Mesenchymal stem cell (in vitro differentiated cells and primary cell): ENCODE results near the gene COMMD3.
A peak's percentile ranks its signal among the peaks of the same experiment; 100 is the strongest.
"Not testable (repeated sequence)": the region's sequence is repeated elsewhere in the genome, so short reads cannot be mapped to it uniquely, and the experiment has no call there.

ENCODE experiments used
- DNase-seq: peaks from one replicate; pipeline ENCODE4 v3.0.0-alpha.2; 2013
- H2AFZ ChIP-seq: one replicate; pipeline ENCODE4 v1.6.1; 2013; ENCODE audit warnings: low read depth, mild to moderate bottlenecking, control low read depth, inconsistent platforms, low read length, moderate library complexity
- H2AK5ac ChIP-seq: 2 replicates; pipeline ENCODE4 v1.6.1; 2013; ENCODE audit warnings: low read length, moderate library complexity, mild to moderate bottlenecking, inconsistent platforms; ENCODE audit not compliant: severe bottlenecking
- H2BK120ac ChIP-seq: one replicate; pipeline ENCODE4 v1.6.1; 2013; ENCODE audit warnings: low read depth, mild to moderate bottlenecking, inconsistent platforms, low read length, moderate library complexity
- H2BK12ac ChIP-seq, 2 experiments: one replicate each; pipeline ENCODE4 v1.6.1; 2013; ENCODE audit warnings: inconsistent platforms in 2 of 2, low read length in 2 of 2, mild to moderate bottlenecking in 2 of 2, moderate library complexity in 2 of 2, control low read depth in 1 of 2
- H2BK15ac ChIP-seq: one replicate; pipeline ENCODE4 v1.6.1; 2013; ENCODE audit warnings: mild to moderate bottlenecking, low read depth, inconsistent platforms; ENCODE audit not compliant: poor library complexity, severe bottlenecking
- H2BK5ac ChIP-seq: 2 replicates; pipeline ENCODE4 v1.6.1; 2013; ENCODE audit warnings: low read depth, mild to moderate bottlenecking, low read length, control low read depth, inconsistent platforms; ENCODE audit not compliant: poor library complexity, severe bottlenecking
- H3K14ac ChIP-seq, 2 experiments: one replicate each; pipeline ENCODE4 v1.6.1; 2013; ENCODE audit warnings: inconsistent platforms in 2 of 2, low read length in 2 of 2, control low read depth in 1 of 2, mild to moderate bottlenecking in 1 of 2, moderate library complexity in 1 of 2
- H3K18ac ChIP-seq, 2 experiments: one replicate each; pipeline ENCODE4 v1.6.1; 2013; ENCODE audit warnings: inconsistent platforms in 2 of 2, low read length in 2 of 2, control low read depth in 1 of 2, low read depth in 1 of 2, mild to moderate bottlenecking in 1 of 2
- H3K23ac ChIP-seq, 2 experiments: one replicate each; pipeline ENCODE4 v1.6.1; 2013; ENCODE audit warnings: inconsistent platforms in 2 of 2, low read length in 2 of 2, mild to moderate bottlenecking in 2 of 2, moderate library complexity in 2 of 2, control low read depth in 1 of 2
- H3K27ac ChIP-seq: 2 replicates; pipeline ENCODE4 v1.5.1; 2013; ENCODE audit warnings: mild to moderate bottlenecking, moderate library complexity, low read length, control low read depth, inconsistent platforms; ENCODE audit not compliant: poor library complexity, severe bottlenecking
- H3K27me3 ChIP-seq, 2 experiments: 2 replicates each; pipeline versions ENCODE4 v1.6.1 to v1.7.0; 2013; ENCODE audit warnings: low read length in 2 of 2, mild to moderate bottlenecking in 2 of 2, moderate library complexity in 2 of 2, control low read depth in 1 of 2, inconsistent platforms in 1 of 2; ENCODE audit not compliant: control insufficient read depth in 1 of 2, insufficient read depth in 1 of 2
- H3K36me3 ChIP-seq, 2 experiments: 2 replicates each; pipeline versions ENCODE4 v1.6.1 to v1.7.0; 2013; ENCODE audit warnings: low read length in 2 of 2, control low read depth in 1 of 2, inconsistent platforms in 1 of 2, low read depth in 1 of 2, mild to moderate bottlenecking in 1 of 2; ENCODE audit not compliant: insufficient read depth in 2 of 2, control insufficient read depth in 1 of 2
- H3K4ac ChIP-seq, 2 experiments: one replicate each; pipeline ENCODE4 v1.6.1; 2013; ENCODE audit warnings: inconsistent platforms in 2 of 2, low read length in 2 of 2, mild to moderate bottlenecking in 2 of 2, moderate library complexity in 2 of 2, control low read depth in 1 of 2, low read depth in 1 of 2
- H3K4me1 ChIP-seq: 2 replicates; pipeline ENCODE4 v1.6.1; 2013; ENCODE audit warnings: low read depth, low read length, control low read depth; ENCODE audit not compliant: control insufficient read depth, insufficient read depth
- H3K4me2 ChIP-seq: 2 replicates; pipeline ENCODE4 v1.6.1; 2013; ENCODE audit warnings: low read length, mild to moderate bottlenecking, inconsistent platforms; ENCODE audit not compliant: poor library complexity, severe bottlenecking
- H3K4me3 ChIP-seq, 2 experiments: 2 replicates each; pipeline versions ENCODE4 v1.5.1 to v1.7.0; 2013; ENCODE audit warnings: low read length in 2 of 2, mild to moderate bottlenecking in 2 of 2, control low read depth in 1 of 2, low read depth in 1 of 2; ENCODE audit not compliant: insufficient read depth in 1 of 2
- H3K79me1 ChIP-seq: replicated peaks from 2 replicates; pipeline ENCODE4 v1.6.1; 2013; ENCODE audit warnings: mild to moderate bottlenecking, control low read depth, low read length, inconsistent platforms; ENCODE audit not compliant: poor library complexity, severe bottlenecking
- H3K9ac ChIP-seq: 2 replicates; pipeline ENCODE4 v1.7.0; 2013; ENCODE audit warnings: mild to moderate bottlenecking, low read length, moderate library complexity
- H3K9me3 ChIP-seq: 2 replicates; pipeline ENCODE4 v1.7.0; 2013; ENCODE audit warnings: mild to moderate bottlenecking, low read length; ENCODE audit not compliant: control insufficient read depth
- H4K8ac ChIP-seq: one replicate; pipeline ENCODE4 v1.6.1; 2013; ENCODE audit warnings: inconsistent platforms, mild to moderate bottlenecking, low read length, moderate library complexity
- H4K91ac ChIP-seq: one replicate; pipeline ENCODE4 v1.6.1; 2013; ENCODE audit warnings: mild to moderate bottlenecking, low read length, inconsistent platforms
- WGBS: methylation state at CpG from one replicate; pipeline ENCODE4 v1.1.7; 2013; ENCODE audit warnings: mixed read lengths; 5-methylcytosine and 5-hydroxymethylcytosine counted together

COMMD3 gene

DNA sequence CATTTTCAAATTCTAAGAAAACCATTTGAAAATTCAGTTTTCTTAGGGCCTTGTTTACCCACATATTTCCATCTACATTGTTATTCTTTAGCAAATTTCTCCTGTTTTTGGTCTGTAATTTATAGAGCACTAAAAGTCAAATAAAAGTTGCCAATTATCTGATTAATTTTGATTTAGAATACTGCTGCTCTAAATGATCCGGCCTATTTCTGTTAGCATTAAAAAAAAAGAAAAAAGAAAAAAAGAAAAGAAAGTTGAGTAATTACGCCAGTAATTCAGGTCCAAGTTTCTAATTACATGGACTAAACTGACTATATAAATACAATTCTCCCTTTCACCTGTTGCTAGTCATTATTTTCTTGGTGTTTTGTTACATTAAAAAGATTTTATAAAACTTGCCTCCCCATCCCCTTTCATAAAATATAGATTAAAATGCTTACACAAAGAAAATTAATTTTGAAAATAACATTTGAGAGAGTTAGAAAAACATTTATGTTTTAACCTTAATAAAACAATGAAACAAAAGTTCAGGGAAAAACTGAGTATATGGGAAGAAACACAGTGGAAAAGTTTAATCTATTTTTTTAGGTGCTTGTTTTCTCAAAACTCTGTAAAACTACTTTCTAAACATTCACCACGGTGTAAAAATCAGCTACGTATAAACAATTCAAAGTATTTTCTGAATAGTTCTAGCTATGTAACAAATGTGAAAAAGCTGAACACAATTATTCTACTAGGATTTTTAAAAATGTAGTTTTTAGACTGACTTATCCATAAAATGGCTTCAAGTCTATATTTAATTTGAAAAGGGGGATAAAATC lies 6.8 kb upstream of the COMMD3 start:
- no peak for DNase-seq
- no peaks in the 10 kb centered on the region for H3K9me3 ChIP-seq
- H3K79me1 ChIP-seq: no peaks in the 10 kb centered on the region
- no peak overlapping the region for H3K9ac ChIP-seq
- no peak overlapping the region for H3K4ac ChIP-seq
- WGBS: no CpG with 5 or more reads among the region's 4 CpGs
- H3K4me2 ChIP-seq: no peak overlapping the region
- H4K91ac ChIP-seq: no peak overlapping the region
- H3K23ac ChIP-seq: no peak overlapping the region
- H2AFZ ChIP-seq: no peak overlapping the region
- H2AK5ac ChIP-seq: no peak overlapping the region
- no peak overlapping the region for H2BK5ac ChIP-seq
- no peak overlapping the region for H3K14ac ChIP-seq
- H3K27ac ChIP-seq: no peak overlapping the region
- no peak overlapping the region for H3K4me3 ChIP-seq
- H3K27me3 ChIP-seq: no peaks in the 10 kb centered on the region
- no peak overlapping the region for H2BK15ac ChIP-seq
- no peaks in the 10 kb centered on the region for H3K4me1 ChIP-seq
- no peak overlapping the region for H2BK120ac ChIP-seq
- H2BK12ac ChIP-seq: no peak overlapping the region
- H4K8ac ChIP-seq: no peak overlapping the region
- H3K36me3 ChIP-seq: no peaks in the 10 kb centered on the region
- H3K18ac ChIP-seq: no peak overlapping the region

DNA sequence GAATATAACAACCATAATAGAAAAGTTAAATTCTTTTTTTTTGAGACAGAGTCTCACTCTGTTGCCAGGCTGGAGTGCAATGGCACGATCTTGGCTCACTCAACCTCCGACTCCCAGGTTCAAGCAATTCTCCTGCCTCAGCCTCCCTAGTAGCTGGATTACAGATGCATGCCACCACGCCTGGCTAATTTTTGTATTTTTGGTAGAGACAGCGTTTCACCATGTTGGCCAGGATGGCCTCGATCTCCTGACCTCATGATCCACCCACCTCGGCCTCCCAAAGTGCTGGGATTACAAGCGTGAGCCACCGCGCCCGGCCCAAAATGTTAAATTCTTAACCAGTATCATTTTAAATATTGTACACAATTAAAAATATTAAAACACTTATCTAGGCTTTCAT lies 6.2 kb upstream of the COMMD3 start:
- H2BK15ac ChIP-seq, DNase-seq, H3K18ac ChIP-seq, H3K4me1 ChIP-seq, H2AK5ac ChIP-seq, H3K27me3 ChIP-seq, H3K9me3 ChIP-seq, H3K4me2 ChIP-seq, H2BK12ac ChIP-seq, H4K91ac ChIP-seq, H3K79me1 ChIP-seq, H2BK5ac ChIP-seq, H3K23ac ChIP-seq, H3K4ac ChIP-seq, H3K14ac ChIP-seq, H4K8ac ChIP-seq, H3K9ac ChIP-seq, H3K4me3 ChIP-seq, H2BK120ac ChIP-seq, H3K36me3 ChIP-seq, H3K27ac ChIP-seq, H2AFZ ChIP-seq: not testable (repeated sequence)
- WGBS: 91% methylated on average over 4 of the region's 10 CpGs

- Histone ChIP-seq H2BK120ac (no peak overlapping the region), H3K4me3 (no peak overlapping the region), H4K91ac (no peak overlapping the region), H3K9me3 (no peaks in the 10 kb centered on the region), H3K4me1 (no peaks in the 10 kb centered on the region), H2AK5ac (no peak overlapping the region), H3K27ac (no peak overlapping the region), H2BK5ac (no peak overlapping the region), H3K9ac (no peak overlapping the region), H3K23ac (no peak overlapping the region), H4K8ac (no peak overlapping the region), H2BK15ac (no peak overlapping the region), H3K4me2 (no peak overlapping the region), H3K79me1 (no peaks in the 10 kb centered on the region), H3K27me3 (no peaks in the 10 kb centered on the region), H3K4ac (no peak overlapping the region), H2AFZ (no peak overlapping the region), H3K18ac (no peak overlapping the region), H3K36me3 (no peaks in the 10 kb centered on the region), H2BK12ac (no peak overlapping the region), H3K14ac (no peak overlapping the region)
- DNase-seq: no peak
Observed at GRCh38 chr10:22310928-22311327, 5.3 kb upstream of the COMMD3 start.

GRCh38 chr10:22314852-22315251 lies 1.3 kb upstream of the COMMD3 start:
- Histone ChIP-seq H3K23ac (no peak overlapping the region), H4K8ac (no peak overlapping the region), H2BK120ac (no peak overlapping the region), H3K27me3 (no peaks in the 10 kb centered on the region), H2AK5ac (no peak overlapping the region), H2BK15ac (no peak overlapping the region), H4K91ac (no peak overlapping the region), H3K4me3 (peak overlapping the region in 1 of 2 experiments; percentile 87), H3K9me3 (no peaks in the 10 kb centered on the region), H3K9ac (no peak overlapping the region), H3K14ac (no peak overlapping the region), H2BK12ac (no peak overlapping the region), H3K79me1 (peaks cover 5% of the 10 kb centered on the region), H2BK5ac (no peak overlapping the region), H2AFZ (no peak overlapping the region), H3K4ac (no peak overlapping the region), H3K18ac (no peak overlapping the region), H3K27ac (no peak overlapping the region), H3K36me3 (no peaks in the 10 kb centered on the region), H3K4me2 (no peak overlapping the region), H3K4me1 (no peaks in the 10 kb centered on the region)
- no peak for DNase-seq
- WGBS: no CpG with 5 or more reads among the region's 2 CpGs
